Measurements from ENCODE around the gene LTB.

LTB gene

GRCh38 chr6:31620586-31621319, 38.5 kb upstream of the LTB start, which contains the start of gene PRRC2A:
TSS of gene PRRC2A (plus strand) at chr6:31620715. CDS start at chr6:31622790, 2,075 bp downstream.
- H3K4me3 ChIP-seq (ENCODE audit: low read depth, low read length), result peak within 1 kb of the TSS; percentile 77
- TF ChIP-seq MAX (IDR thresholded peaks at IDR 0.05; ENCODE audit: low read depth, low read length) (0 out of 2 replicates have a peak, but pooled peaks have one; percentile 20), CTCF (IDR thresholded peaks at IDR 0.05; ENCODE audit: low read depth, low read length) (no peak), MYC (IDR thresholded peaks at IDR 0.05; ENCODE audit: low read depth, low read length) (peak; percentile 26), POLR2A (IDR thresholded peaks at IDR 0.05; ENCODE audit: extremely low read depth, insufficient read length) (no peak)
- DNase-seq (ENCODE audit: low read depth), result peak; percentile 89

GRCh38 chr6:31619805-31620585, 37.8 kb upstream of the LTB start:
- TF ChIP-seq CTCF (IDR thresholded peaks at IDR 0.05; ENCODE audit: low read depth, low read length) (no peak), MAX (IDR thresholded peaks at IDR 0.05; ENCODE audit: low read depth, low read length) (no peak), POLR2A (IDR thresholded peaks at IDR 0.05; ENCODE audit: extremely low read depth, insufficient read length) (peak; percentile 76)
- DNase-seq (ENCODE audit: low read depth), result peak; percentile 100
- H3K4me3 ChIP-seq (ENCODE audit: low read depth, low read length), result peak overlapping the region; percentile 75

- no peak for TF ChIP-seq MYC (IDR thresholded peaks at IDR 0.05; ENCODE audit: low read depth, low read length)
- TF ChIP-seq MAX (IDR thresholded peaks at IDR 0.05; ENCODE audit: low read depth, low read length), result no peak
- TF ChIP-seq POLR2A (IDR thresholded peaks at IDR 0.05; ENCODE audit: extremely low read depth, insufficient read length), result no peak
- peak overlapping the region; percentile 87 for H3K4me3 ChIP-seq (ENCODE audit: low read depth, low read length)
- no peak for DNase-seq (ENCODE audit: low read depth)
Measured at GRCh38 chr6:31617010-31617409, 34.8 kb upstream of the LTB start.

GRCh38 chr6:31615748-31616147, 33.5 kb upstream of the LTB start:
- H3K4me3 ChIP-seq (ENCODE audit: low read depth, low read length), result peak overlapping the region; percentile 87
- TF ChIP-seq MAX (IDR thresholded peaks at IDR 0.05; ENCODE audit: low read depth, low read length), result peak; percentile 81
- peak; percentile 95 for TF ChIP-seq MYC (IDR thresholded peaks at IDR 0.05; ENCODE audit: low read depth, low read length)
- TF ChIP-seq POLR2A (IDR thresholded peaks at IDR 0.05; ENCODE audit: extremely low read depth, insufficient read length), result peak; percentile 68
- no peak for TF ChIP-seq CTCF (IDR thresholded peaks at IDR 0.05; ENCODE audit: low read depth, low read length)
- DNase-seq (ENCODE audit: low read depth), result peak; percentile 98

- TF ChIP-seq MAX (IDR thresholded peaks at IDR 0.05; ENCODE audit: low read depth, low read length) (no peak), POLR2A (IDR thresholded peaks at IDR 0.05; ENCODE audit: extremely low read depth, insufficient read length) (no peak), MYC (IDR thresholded peaks at IDR 0.05; ENCODE audit: low read depth, low read length) (no peak), CTCF (IDR thresholded peaks at IDR 0.05; ENCODE audit: low read depth, low read length) (no peak)
- peak within 1 kb of the TSS; percentile 87 for H3K4me3 ChIP-seq (ENCODE audit: low read depth, low read length)
Measured at GRCh38 chr6:31614684-31615578, 32.7 kb upstream of the LTB start, which contains the start of gene AIF1. TSS of gene AIF1 (plus strand) at chr6:31615234. CDS start at chr6:31615330, 96 bp downstream.

More at GRCh38 chr6:31614684-31615578, 32.7 kb upstream of the LTB start, which contains the start of gene AIF1:
- peak; percentile 82 for DNase-seq (ENCODE audit: low read depth)
